SK-N-DZ (cell line): ENCODE results near the gene HERC3. TPM values are rescaled to one million over a fixed set of nuclear protein-coding genes. Genes with fewer than 3 reads are reported as not detected.
A peak's percentile ranks its signal among the peaks of the same experiment; 100 is the strongest.

Experiments
- DNase-seq: peaks from one replicate; pipeline ENCODE4 v3.0.0-alpha.2; 2015; ENCODE audit warnings: low spot score
- polyA plus RNA-seq, 2 experiments: library from polyadenylated mRNA; depleted of rRNA; stranded (reverse); fragments of >200 nt; gene quantifications; 2 replicates each; pipeline ENCODE4 v1.2.3, GENCODE V29; 2014

HERC3 gene
- polyA plus RNA-seq (2014; cell fraction: cytosol; rRNA removed) = 2.8 and 3.6 TPM in 2 replicates
- 5.7 and 11.0 TPM in 2 replicates for polyA plus RNA-seq (2014; cell fraction: nucleus; rRNA removed)

DNA sequence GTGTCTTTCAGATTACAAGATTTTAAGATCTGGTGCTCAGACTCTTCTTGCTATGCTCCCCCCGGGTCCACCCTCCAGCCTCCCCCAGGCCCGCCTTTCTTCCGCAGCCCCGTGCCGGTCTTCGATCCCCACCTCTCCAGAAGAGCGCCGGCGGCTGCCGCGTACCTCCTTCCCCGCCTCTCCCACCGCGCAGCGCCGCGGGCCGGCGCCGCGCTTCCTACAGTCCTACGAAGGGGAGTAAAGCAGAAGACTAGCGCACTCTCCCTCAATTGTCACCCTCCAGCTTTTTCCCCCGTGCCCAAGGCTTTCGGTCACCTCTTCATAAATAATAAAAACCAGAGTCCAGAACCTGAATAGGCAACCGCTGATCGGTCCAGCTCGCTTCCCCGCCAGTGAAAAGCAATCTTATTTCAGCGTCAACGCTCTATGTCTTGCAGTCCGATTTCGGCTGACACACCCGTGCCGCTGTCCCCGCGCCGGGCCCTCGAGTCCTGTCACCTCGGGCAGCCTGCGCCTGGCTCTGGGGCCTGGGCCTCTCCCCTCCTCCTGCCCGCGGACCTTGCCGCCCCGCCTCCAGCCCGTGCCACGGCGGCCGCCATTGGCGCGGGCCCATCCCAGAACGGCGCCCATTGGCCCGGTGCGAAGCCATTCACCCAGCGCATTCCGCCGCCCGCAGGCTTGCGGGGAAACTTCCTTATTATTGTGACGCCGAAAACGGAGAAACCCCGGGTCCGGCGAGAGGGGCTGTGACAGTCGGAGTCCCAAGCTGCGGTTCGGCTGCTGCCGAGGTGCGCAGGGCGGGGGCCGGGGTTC, at the start of gene HERC3:
HERC3 (plus strand) TSS at position 694 of the 813 bp plus-strand sequence. CDS start 13,344 bp downstream, outside the sequence.
- peak; percentile 82 for DNase-seq

DNA sequence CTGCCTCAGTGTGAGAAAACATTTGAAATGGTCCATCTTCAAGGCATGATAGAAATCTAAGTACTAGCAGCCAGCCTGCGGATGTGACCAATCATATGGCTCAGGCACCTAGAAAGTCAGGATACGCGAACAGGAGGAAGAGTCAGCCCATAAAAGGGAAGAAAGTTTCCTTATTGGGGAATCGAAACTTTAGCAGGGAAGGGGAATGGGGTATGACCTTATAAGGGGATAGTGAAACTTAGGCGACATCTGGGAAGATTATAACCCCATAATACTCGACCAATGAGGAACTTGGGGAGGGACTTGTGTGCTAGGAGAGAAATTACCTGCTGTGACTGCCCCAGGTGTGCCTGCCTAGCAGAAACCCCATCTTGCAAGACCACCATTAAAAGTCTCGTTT, 42.5 kb upstream of the HERC3 start:
- no peak for DNase-seq

GRCh38 chr4:88567591-88567990, 24.7 kb upstream of the HERC3 start:
- no peak for DNase-seq

- no peak for DNase-seq
These were observed 22.3 kb upstream of the HERC3 start for GRCh38 chr4:88570001-88570400.

GRCh38 chr4:88573276-88573980, 18.9 kb upstream of the HERC3 start:
- DNase-seq = no peak

- DNase-seq = peak; percentile 29
These were observed 18.3 kb upstream of the HERC3 start for GRCh38 chr4:88573995-88574394.

DNA sequence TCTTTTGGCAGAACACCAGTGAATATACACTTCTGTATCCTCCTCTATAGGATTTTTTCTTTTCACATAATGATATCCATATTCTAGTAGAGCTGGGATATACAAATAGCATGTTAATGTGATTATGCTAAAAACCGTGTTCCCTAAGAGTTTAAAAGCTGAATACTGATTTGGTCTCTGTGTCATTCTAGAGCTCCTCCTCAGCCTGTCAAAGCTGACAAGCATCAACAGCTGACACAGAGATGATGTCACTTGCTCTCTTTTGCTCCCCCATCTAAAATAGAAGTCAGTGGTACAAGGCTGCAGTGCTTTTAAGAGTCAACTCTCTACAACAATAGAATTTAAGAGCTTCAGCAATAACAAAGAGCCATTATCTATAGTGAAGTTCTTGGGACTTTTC, 17.1 kb upstream of the HERC3 start:
- no peak for DNase-seq

- DNase-seq = no peak
These were observed 9.8 kb upstream of the HERC3 start for GRCh38 chr4:88582493-88582892.

GRCh38 chr4:88583631-88584470, 8.4 kb upstream of the HERC3 start:
- DNase-seq = no peak

GRCh38 chr4:88584471-88584900, 7.8 kb upstream of the HERC3 start:
- no peak for DNase-seq

- no peak for DNase-seq
These were observed 6.4 kb upstream of the HERC3 start for GRCh38 chr4:88585917-88586316.

DNA sequence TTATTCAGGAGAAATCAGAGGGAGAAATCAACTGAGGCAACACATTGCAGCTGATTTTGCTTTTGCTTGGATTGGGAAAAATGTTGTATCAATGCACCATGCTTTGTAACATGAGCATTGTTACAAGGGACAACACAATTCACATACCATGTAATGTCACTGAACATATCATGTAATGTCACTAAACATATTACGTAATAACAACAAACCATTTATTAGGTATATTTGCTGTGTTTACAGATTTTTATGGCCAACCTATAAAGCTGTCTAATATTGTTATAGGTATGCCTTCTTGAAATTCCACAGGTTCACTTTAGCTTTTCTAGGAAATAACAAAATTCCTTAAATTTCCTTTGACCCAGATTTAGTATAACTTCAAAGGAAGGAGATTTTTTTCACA, 5.0 kb upstream of the HERC3 start:
- DNase-seq = no peak

DNA sequence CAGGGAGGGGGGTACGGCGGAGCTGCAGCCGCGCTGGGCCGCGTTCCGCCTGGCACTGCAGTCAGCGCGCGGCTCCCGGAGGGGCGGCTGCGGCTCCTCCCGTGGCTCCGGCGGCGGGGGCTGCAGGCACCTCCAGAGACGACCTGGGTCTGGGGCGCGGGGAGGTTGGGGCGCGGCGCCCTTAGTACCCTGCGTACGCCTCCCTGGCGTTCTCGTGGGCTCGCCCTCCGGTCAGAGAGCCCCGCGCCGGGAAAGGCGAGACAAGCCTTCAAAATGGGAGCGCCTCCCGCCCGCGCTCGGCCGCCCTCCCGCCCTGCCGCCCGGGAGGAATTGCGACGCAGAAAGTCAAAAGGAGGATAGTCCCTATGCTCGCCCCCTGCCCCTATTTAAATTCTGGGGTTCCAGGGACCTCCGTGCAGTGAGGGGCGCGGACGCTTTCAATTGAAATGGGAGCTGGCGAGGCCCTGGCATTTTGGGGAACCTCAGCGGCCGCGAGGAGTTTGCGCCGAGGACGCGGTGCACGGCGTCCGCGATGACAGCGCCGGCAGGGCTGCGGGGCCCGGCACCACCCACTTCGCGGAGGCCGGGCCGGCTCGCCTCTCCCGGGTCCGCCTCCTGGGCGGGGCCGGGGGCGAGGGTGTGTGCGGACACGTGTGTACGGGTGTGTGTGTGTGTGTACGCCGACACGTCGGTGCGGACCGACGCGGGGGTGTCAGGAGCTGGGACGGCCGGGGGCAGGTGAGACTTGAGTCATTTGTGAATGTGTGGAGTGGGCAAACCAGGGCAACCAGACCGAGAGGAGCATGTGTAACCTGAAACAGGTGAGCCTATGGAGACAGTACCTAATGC, 544 bp downstream of the HERC3 start:
- peak; percentile 32 for DNase-seq

GRCh38 chr4:88597970-88598660, 5.8 kb downstream of the HERC3 start:
- no peak for DNase-seq

GRCh38 chr4:88599298-88599697, 7.0 kb downstream of the HERC3 start:
- DNase-seq = no peak

GRCh38 chr4:88599714-88600113, 7.4 kb downstream of the HERC3 start:
- no peak for DNase-seq

DNA sequence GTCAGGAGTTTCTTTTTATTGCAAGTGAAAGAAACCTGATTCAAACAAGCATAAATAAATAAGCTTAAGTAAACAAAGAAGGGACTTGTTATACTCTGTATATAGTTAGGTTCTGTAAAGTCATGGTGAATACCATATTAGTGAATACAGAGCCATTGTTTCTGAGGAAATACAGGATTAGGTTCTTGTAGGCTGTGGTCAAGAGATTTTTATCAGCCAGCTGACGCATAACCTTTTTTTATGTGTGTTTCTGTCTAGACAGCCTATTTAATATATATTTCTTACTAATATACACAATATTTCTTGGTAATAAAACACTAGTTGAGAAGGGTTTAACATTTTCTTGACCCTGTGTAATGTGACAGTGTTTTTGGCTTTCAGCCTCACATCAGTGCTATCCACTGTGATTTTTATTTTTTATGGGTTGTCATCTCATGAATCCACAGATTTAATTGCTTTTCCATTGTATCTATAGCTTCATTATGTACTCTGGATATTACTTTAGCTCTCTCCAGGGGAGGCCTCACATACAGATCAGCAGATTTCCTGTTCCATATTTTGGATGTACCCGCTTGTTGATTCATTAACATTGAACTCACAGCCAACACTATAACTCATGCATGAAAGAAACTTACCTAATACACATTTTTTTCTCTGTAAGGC, 8.0 kb downstream of the HERC3 start:
- no peak for DNase-seq

- DNase-seq = no peak
These were observed 12.8 kb downstream of the HERC3 start for GRCh38 chr4:88604978-88605678.

DNA sequence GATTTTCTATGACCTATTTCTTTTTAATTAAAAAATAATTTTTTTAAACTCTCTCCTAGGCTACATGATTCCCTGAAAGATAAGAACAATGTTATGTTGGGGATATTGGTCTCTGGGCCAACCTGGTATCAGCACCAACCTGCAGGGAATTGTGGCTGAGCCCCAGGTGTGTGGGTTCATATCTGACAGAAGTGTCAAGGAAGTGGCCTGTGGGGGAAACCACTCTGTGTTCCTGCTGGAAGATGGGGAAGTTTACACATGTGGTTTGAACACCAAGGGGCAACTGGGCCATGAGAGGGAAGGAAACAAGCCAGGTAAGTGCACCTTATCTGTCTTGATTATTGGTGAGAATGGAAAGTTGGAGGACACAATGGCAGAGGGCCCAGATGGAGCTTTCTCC, 13.5 kb downstream of the HERC3 start:
- DNase-seq = no peak
